H9 (cell line): Measurements from ENCODE around the gene NDUFS6. TPM values are rescaled to one million over a fixed set of nuclear protein-coding genes. Genes with fewer than 3 reads are reported as not detected.

Experiments used
- DNase-seq: peaks from one replicate; pipeline ENCODE4 v3.0.0-alpha.2; 2017
- H2AFZ ChIP-seq: one replicate; pipeline ENCODE4 v1.6.1; 2013; ENCODE audit warnings: mild to moderate bottlenecking, low read length, control low read depth, moderate library complexity
- H2AK5ac ChIP-seq: 2 replicates; pipeline ENCODE4 v1.6.1; 2013; ENCODE audit warnings: low read length, control low read depth, mixed read lengths; ENCODE audit not compliant: insufficient read length
- H2BK120ac ChIP-seq: one replicate; pipeline ENCODE4 v1.6.1; 2013; ENCODE audit warnings: low read depth, mild to moderate bottlenecking, low read length, control low read depth, inconsistent platforms; ENCODE audit not compliant: poor library complexity, severe bottlenecking
- H2BK12ac ChIP-seq: 2 replicates; pipeline ENCODE4 v1.6.1; 2013; ENCODE audit warnings: low read length, control low read depth, mixed read lengths, low read depth; ENCODE audit not compliant: insufficient read length
- H2BK15ac ChIP-seq: 2 replicates; pipeline ENCODE4 v1.6.1; 2013; ENCODE audit warnings: low read depth, low read length, control low read depth
- H2BK20ac ChIP-seq: one replicate; pipeline ENCODE4 v1.6.1; 2013; ENCODE audit warnings: low read depth, mild to moderate bottlenecking, low read length, control low read depth, inconsistent platforms; ENCODE audit not compliant: poor library complexity, severe bottlenecking
- H2BK5ac ChIP-seq: 2 replicates; pipeline ENCODE4 v1.6.1; 2013; ENCODE audit warnings: low read length, control low read depth, mixed read lengths; ENCODE audit not compliant: insufficient read length
- H3K14ac ChIP-seq: 2 replicates; pipeline ENCODE4 v1.6.1; 2013; ENCODE audit warnings: low read length, control low read depth; ENCODE audit not compliant: insufficient read depth
- H3K18ac ChIP-seq: 2 replicates; pipeline ENCODE4 v1.6.1; 2013; ENCODE audit warnings: low read depth, mild to moderate bottlenecking, mixed read lengths, low read length, control low read depth; ENCODE audit not compliant: insufficient read length
- H3K23ac ChIP-seq: 2 replicates; pipeline ENCODE4 v1.6.1; 2013; ENCODE audit warnings: low read length, control low read depth, mixed read lengths, low read depth; ENCODE audit not compliant: insufficient read length
- H3K23me2 ChIP-seq: 2 replicates; pipeline ENCODE4 v1.6.1; 2013; ENCODE audit warnings: low read depth, mild to moderate bottlenecking, mixed read lengths, low read length, control low read depth; ENCODE audit not compliant: insufficient read length, poor library complexity, severe bottlenecking
- H3K27ac ChIP-seq: 2 replicates; pipeline ENCODE4 v1.5.1; 2013; ENCODE audit warnings: low read length, control low read depth, mixed read lengths, low read depth; ENCODE audit not compliant: insufficient read length
- H3K27me3 ChIP-seq: 2 replicates; pipeline ENCODE4 v1.6.1; 2013; ENCODE audit warnings: low read length, control low read depth, inconsistent platforms; ENCODE audit not compliant: insufficient read depth
- H3K4ac ChIP-seq: 2 replicates; pipeline ENCODE4 v1.6.1; 2013; ENCODE audit warnings: low read depth, mild to moderate bottlenecking, control low read depth, inconsistent platforms, low read length, moderate library complexity
- H3K4me1 ChIP-seq: 2 replicates; pipeline ENCODE4 v1.6.1; 2013; ENCODE audit warnings: low read length, control low read depth, inconsistent platforms; ENCODE audit not compliant: insufficient read depth
- H3K4me2 ChIP-seq: 2 replicates; pipeline ENCODE4 v1.6.1; 2013; ENCODE audit warnings: low read length, control low read depth, mixed read lengths; ENCODE audit not compliant: insufficient read length, insufficient read depth
- H3K56ac ChIP-seq: 2 replicates; pipeline ENCODE4 v1.6.1; 2013; ENCODE audit warnings: low read depth, mild to moderate bottlenecking, mixed read lengths, low read length, control low read depth; ENCODE audit not compliant: insufficient read length
- H3K79me1 ChIP-seq: 2 replicates; pipeline ENCODE4 v1.6.1; 2013; ENCODE audit warnings: low read depth, mild to moderate bottlenecking, moderate library complexity, low read length, control low read depth, inconsistent platforms; ENCODE audit not compliant: insufficient read depth, poor library complexity, severe bottlenecking
- H3K79me2 ChIP-seq: 2 replicates; pipeline ENCODE4 v1.6.1; 2013; ENCODE audit warnings: low read length, control low read depth, inconsistent platforms; ENCODE audit not compliant: insufficient read depth
- H3K9ac ChIP-seq: 2 replicates; pipeline ENCODE4 v1.6.1; 2013; ENCODE audit warnings: low read length, control low read depth, mixed read lengths; ENCODE audit not compliant: insufficient read length; ENCODE audit errors: extremely low read depth
- H3K9me3 ChIP-seq: one replicate; pipeline ENCODE4 v1.6.1; 2013; ENCODE audit warnings: low read depth, low read length, inconsistent platforms; ENCODE audit not compliant: control insufficient read depth
- H3T11ph ChIP-seq: one replicate; pipeline ENCODE4 v1.6.1; 2013; ENCODE audit warnings: mild to moderate bottlenecking, low read length, control low read depth, inconsistent platforms
- H4K20me1 ChIP-seq: one replicate; pipeline ENCODE4 v1.6.1; 2013; ENCODE audit not compliant: control insufficient read depth, insufficient read length, insufficient read depth
- H4K5ac ChIP-seq: 2 replicates; pipeline ENCODE4 v1.6.1; 2013; ENCODE audit warnings: low read depth, mild to moderate bottlenecking, mixed read lengths, low read length, control low read depth; ENCODE audit not compliant: insufficient read length
- H4K8ac ChIP-seq: replicated peaks from 2 replicates; pipeline ENCODE4 v1.6.1; 2013; ENCODE audit warnings: low read length, control low read depth, mixed read lengths, low read depth; ENCODE audit not compliant: insufficient read length
- H4K91ac ChIP-seq: 2 replicates; pipeline ENCODE4 v1.6.1; 2013; ENCODE audit warnings: low read depth, mild to moderate bottlenecking, moderate library complexity, mixed read lengths, low read length, control low read depth; ENCODE audit not compliant: insufficient read length
- H3K27ac Mint-ChIP-seq, 3 experiments: 2 replicates in 2 of 3; 3 replicates in 1 of 3; pipeline ENCODE4 v1.8.0; 2020 to 2021; ENCODE audit warnings: mixed read lengths in 3 of 3, mild to moderate bottlenecking in 1 of 3, moderate library complexity in 1 of 3
- H3K27me3 Mint-ChIP-seq: 2 replicates; pipeline ENCODE4 v1.8.0; 2021; ENCODE audit warnings: low read depth, mild to moderate bottlenecking, moderate library complexity, mixed read lengths
- H3K36me3 Mint-ChIP-seq, 3 experiments: 2 replicates in 2 of 3; 3 replicates in 1 of 3; pipeline ENCODE4 v1.8.0; 2020 to 2021; ENCODE audit warnings: low read depth in 3 of 3, mixed read lengths in 3 of 3; ENCODE audit not compliant: insufficient read depth in 1 of 3
- H3K4me1 Mint-ChIP-seq, 2 experiments: 2 replicates each; pipeline ENCODE4 v1.8.0; 2020; ENCODE audit warnings: mixed read lengths in 2 of 2
- H3K4me3 Mint-ChIP-seq, 2 experiments: 2 replicates in 1 of 2; 3 replicates in 1 of 2; pipeline ENCODE4 v1.8.0; 2020 to 2021; ENCODE audit warnings: mild to moderate bottlenecking in 2 of 2, mixed read lengths in 2 of 2, moderate library complexity in 1 of 2
- H3K9me3 Mint-ChIP-seq, 2 experiments: 2 replicates in 1 of 2; 3 replicates in 1 of 2; pipeline ENCODE4 v1.8.0; 2020; ENCODE audit warnings: mild to moderate bottlenecking in 2 of 2, mixed read lengths in 2 of 2, moderate library complexity in 1 of 2
- CTCF ChIP-seq: fragments of 200-600 bp; sonication (generic); conservative IDR thresholded peaks from 3 replicates; pipeline ENCODE4 v1.8.0; 2021; ENCODE audit warnings: antibody characterized with exemption, mild to moderate bottlenecking
- WGBS: extraction: QIAGEN DNeasy Blood & Tissue Kit; methylation state at CpG from one replicate; pipeline ENCODE4 v1.1.7; 2013; ENCODE audit warnings: missing lambda C conversion rate, low lambda C conversion rate, mixed read lengths; ENCODE audit not compliant: insufficient read length; ENCODE audit errors: extremely low coverage; 5-methylcytosine and 5-hydroxymethylcytosine counted together
- total RNA-seq: library from RNA; stranded (reverse); gene quantifications from 2 replicates; pipeline ENCODE4 v1.2.1, GENCODE V29; 2021

Gene NDUFS6
- total RNA-seq, 1 experiment from 2014 or later: 62.5 TPM

GRCh38 chr5:1762883-1763547 lies 38.2 kb upstream of the NDUFS6 start:
- Histone ChIP-seq H4K5ac (no peak overlapping the region), H2BK120ac (no peak overlapping the region), H4K8ac (no peak overlapping the region), H4K20me1 (no peaks in the 10 kb centered on the region), H2BK12ac (no peak overlapping the region), H3K4ac (no peak overlapping the region), H3K79me2 (no peaks in the 10 kb centered on the region), H2BK5ac (no peak overlapping the region), H3K9ac (no peak overlapping the region), H2AK5ac (no peak overlapping the region), H3K4me1 (no peaks in the 10 kb centered on the region; the same call in 1 of the 2 replicates), H3K27ac (no peak overlapping the region), H4K91ac (no peak overlapping the region), H3K23ac (no peak overlapping the region), H3K56ac (no peak overlapping the region), H3K23me2 (no peaks in the 10 kb centered on the region), H3K4me2 (no peak overlapping the region), H2BK15ac (no peak overlapping the region), H3T11ph (no peak overlapping the region), H3K27me3 (no peaks in the 10 kb centered on the region; the same call in 1 of the 2 replicates), H2AFZ (no peak overlapping the region), H3K18ac (no peak overlapping the region), H3K9me3 (no peaks in the 10 kb centered on the region), H3K79me1 (no peaks in the 10 kb centered on the region), H3K14ac (no peak overlapping the region), H2BK20ac (no peak overlapping the region)
- H3K36me3 Mint-ChIP-seq: peaks cover 7 to 10% (median 9%) of the 10 kb centered on the region in 3 experiments
- no peak for TF ChIP-seq CTCF
- DNase-seq: peak; percentile 20
- H3K9me3 Mint-ChIP-seq: peaks cover 10% of the 10 kb centered on the region in 2 experiments
- peak overlapping the region in 1 of 3 experiments; percentile 59; a peak in 1 of 7 replicates for H3K27ac Mint-ChIP-seq
- no CpG with 5 or more reads among the region's 13 CpGs for WGBS
- peaks cover 10% of the 10 kb centered on the region for H3K27me3 Mint-ChIP-seq
- no peak overlapping the region for H3K4me3 Mint-ChIP-seq
- H3K4me1 Mint-ChIP-seq: peaks cover 7 to 13% of the 10 kb centered on the region in 2 experiments; a peak in 3 of 4 replicates
